Keratinocyte (primary cell): ENCODE data around the gene FAAH.

Experiments
- EZH2 ChIP-seq: IDR thresholded peaks from one replicate; pipeline ENCODE4 v1.6.1; 2012; ENCODE audit warnings: inconsistent platforms, mild to moderate bottlenecking, low read length, moderate library complexity
- TF ChIP-seq, protein P1 (sequence below), 3 experiments: IDR thresholded peaks in 1 of 3; conservative IDR thresholded peaks in 1 of 3; optimal IDR thresholded peaks in 1 of 3; 2 replicates in 2 of 3; 3 replicates in 1 of 3; pipeline versions ENCODE3 to v1.5.1; 2011; ENCODE audit warnings: low read length in 3 of 3, mild to moderate bottlenecking in 3 of 3, moderate library complexity in 2 of 3, control low read depth in 1 of 3, inconsistent platforms in 1 of 3; ENCODE audit not compliant: insufficient read depth in 2 of 3; ENCODE audit errors: extremely low read depth in 1 of 3

GRCh38 chr1:46456411-46456963 is 62.4 kb downstream of the FAAH start:
- TF ChIP-seq, protein P1, sequence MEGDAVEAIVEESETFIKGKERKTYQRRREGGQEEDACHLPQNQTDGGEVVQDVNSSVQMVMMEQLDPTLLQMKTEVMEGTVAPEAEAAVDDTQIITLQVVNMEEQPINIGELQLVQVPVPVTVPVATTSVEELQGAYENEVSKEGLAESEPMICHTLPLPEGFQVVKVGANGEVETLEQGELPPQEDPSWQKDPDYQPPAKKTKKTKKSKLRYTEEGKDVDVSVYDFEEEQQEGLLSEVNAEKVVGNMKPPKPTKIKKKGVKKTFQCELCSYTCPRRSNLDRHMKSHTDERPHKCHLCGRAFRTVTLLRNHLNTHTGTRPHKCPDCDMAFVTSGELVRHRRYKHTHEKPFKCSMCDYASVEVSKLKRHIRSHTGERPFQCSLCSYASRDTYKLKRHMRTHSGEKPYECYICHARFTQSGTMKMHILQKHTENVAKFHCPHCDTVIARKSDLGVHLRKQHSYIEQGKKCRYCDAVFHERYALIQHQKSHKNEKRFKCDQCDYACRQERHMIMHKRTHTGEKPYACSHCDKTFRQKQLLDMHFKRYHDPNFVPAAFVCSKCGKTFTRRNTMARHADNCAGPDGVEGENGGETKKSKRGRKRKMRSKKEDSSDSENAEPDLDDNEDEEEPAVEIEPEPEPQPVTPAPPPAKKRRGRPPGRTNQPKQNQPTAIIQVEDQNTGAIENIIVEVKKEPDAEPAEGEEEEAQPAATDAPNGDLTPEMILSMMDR (optimal IDR thresholded peaks at IDR 0.05 in 1 of 3, IDR thresholded peaks at IDR 0.05 in 1 of 3, conservative IDR thresholded peaks at IDR 0.05 in 1 of 3; ENCODE audit: extremely low read depth in 1 of 3, insufficient read depth in 2 of 3, low read length in 3 of 3), result no peak
- TF ChIP-seq EZH2, result no peak
